Measurements from ENCODE around the gene CGNL1.

The CGNL1 gene

DNA sequence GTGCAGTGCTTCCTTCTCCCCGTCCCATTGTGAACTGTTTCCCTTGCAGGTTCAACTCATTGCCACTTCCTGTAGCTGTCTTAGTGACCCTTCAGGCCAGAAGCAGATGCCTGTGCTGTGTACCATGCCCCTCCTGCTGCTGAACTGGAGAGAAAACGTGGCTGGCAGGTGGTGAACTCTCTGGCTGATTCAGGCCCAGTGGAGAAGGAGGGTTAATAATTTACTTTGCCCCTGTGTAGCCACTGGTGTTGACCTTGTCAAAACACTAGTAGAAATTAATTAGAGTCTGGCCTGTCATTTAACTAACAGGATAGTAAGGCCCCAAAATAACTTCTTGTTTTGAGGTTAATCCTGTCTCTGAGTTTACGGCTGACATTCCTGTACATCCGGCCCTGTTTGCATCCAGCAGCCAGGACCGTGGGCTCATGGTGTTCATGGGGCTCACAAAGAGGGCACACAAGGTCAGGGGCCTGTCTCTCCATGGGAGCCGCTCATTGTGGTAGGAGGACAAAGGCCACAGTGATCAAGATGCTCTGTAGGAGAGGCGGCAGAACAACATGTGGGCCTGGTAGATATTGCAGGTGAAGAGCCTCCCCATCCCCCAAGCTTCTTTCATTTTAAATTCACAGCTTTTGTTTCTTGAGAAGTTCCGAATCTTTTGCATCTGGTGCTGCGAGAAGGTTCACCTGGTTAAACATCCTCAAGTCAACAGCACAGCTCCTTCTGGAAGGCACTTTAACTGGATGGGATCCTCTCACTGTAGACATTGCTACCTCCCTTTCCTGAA, 101.6 kb downstream of the CGNL1 start:
- no peak for DNase-seq (ENCODE audit: low spot score)
- TF ChIP-seq CTCF (IDR thresholded peaks at IDR 0.05; ENCODE audit: extremely low read depth, missing control alignments): no peak

DNA sequence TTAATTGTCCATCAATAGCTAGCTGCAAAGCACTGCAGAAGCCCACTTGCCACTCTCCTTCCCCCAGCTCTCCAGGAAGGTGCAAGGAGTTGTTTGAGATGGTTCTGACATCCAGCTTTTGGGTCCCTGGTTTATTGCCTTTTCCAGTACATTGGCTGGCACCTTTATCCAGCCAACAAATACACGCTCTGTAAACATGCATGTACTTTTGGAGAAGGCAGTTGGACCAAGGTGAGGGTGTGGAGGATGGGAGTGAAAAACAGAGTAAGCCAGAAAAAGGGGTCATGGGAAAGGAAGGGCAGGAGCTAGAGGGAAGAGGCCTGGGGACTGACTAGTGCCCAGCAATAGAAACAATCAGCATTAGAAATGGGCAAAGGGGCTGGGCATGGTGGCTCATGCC, 102.7 kb downstream of the CGNL1 start:
- no peak for DNase-seq (ENCODE audit: low spot score)
- TF ChIP-seq CTCF (IDR thresholded peaks at IDR 0.05; ENCODE audit: extremely low read depth, missing control alignments): no peak

- no peak for TF ChIP-seq CTCF (IDR thresholded peaks at IDR 0.05; ENCODE audit: extremely low read depth, missing control alignments)
- DNase-seq (ENCODE audit: low spot score): no peak
Measured at GRCh38 chr15:57481038-57481705, 104.9 kb downstream of the CGNL1 start.

DNA sequence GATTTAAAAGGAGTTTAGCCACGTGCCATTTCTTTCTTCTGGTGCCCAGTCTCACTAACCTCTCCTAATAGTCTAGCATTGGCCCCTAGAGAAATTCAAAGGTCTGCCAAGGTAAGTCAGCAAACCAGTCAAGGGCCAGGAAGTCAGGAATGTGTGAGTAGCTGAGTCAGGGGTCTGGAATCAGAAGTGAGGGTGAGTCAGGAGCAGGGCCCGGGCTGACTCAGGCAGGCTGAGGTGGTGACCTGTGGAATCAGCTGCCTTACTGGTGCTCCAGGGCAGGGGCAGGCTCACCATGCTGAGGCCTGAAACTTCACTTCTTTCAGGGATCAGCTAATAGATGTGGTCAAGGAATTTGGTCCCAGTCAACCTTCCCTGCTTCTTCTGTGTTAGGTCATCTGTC, 109.6 kb downstream of the CGNL1 start:
- DNase-seq (ENCODE audit: low spot score): no peak
- no peak for TF ChIP-seq CTCF (IDR thresholded peaks at IDR 0.05; ENCODE audit: extremely low read depth, missing control alignments)

DNA sequence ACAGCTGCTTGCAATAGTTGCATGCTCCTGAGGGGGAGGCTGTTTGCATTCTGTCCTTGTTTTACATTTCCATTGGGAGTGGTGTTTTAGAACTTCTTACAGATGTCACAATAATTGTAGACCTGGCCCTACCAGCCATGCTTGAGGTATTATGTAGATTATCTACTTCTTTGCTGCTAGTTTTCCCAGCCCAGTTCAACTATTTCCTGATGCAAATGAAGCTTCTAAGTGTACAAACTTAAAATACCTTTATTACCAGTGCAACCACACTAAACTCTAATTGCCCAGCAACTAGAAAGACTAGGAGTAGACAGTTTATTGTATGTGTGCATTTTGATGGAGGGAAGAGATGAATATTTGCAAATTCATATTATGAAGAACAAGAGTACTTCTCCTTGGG, 110.5 kb downstream of the CGNL1 start:
- TF ChIP-seq CTCF (IDR thresholded peaks at IDR 0.05; ENCODE audit: extremely low read depth, missing control alignments): no peak

DNA sequence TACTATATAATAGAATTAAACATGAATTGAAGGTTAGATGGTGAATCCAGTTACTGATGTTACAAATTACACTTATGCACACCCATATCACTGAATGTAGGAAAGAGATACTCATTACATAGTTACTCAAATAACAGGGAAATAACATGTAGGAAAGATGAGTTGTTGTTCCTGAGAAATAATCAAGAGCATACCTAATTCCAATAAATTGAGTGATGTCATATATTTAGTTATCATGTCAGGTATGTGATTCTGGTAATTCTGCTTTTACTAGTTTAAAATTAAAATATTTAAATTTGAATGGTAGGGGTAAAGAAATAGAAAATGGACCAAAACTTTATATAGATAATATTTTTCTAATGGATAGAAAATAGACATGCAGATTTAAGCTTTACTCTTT, 112.8 kb downstream of the CGNL1 start:
- no peak for TF ChIP-seq CTCF (IDR thresholded peaks at IDR 0.05; ENCODE audit: extremely low read depth, missing control alignments)
- no peak for DNase-seq (ENCODE audit: low spot score)

More for the DNA sequence above, 110.5 kb downstream of the CGNL1 start:
- DNase-seq (ENCODE audit: low spot score): no peak

GRCh38 chr15:57493351-57493750, 117.0 kb downstream of the CGNL1 start:
- DNase-seq (ENCODE audit: low spot score): no peak
- TF ChIP-seq CTCF (IDR thresholded peaks at IDR 0.05; ENCODE audit: extremely low read depth, missing control alignments): no peak
